Upper lobe of left lung (tissue), 6 donors: ENCODE measurements around the gene ARRB1. TPM values are rescaled to one million over a fixed set of nuclear protein-coding genes. Genes with fewer than 3 reads are reported as not detected.

Experiments used
- ATAC-seq, 2 donors: fragments of 200-7000 bp; cut with Tn5 transposase; one replicate each; pipeline ENCODE4 v1.9.1; 2022; ENCODE audit warnings: mild to moderate bottlenecking in 2 of 2, moderate library complexity in 2 of 2; ENCODE audit not compliant: low FRiP score in 2 of 2
- DNase-seq, 2 donors: peaks; one replicate each; pipeline ENCODE4 v3.0.0-alpha.2; 2019 to 2020
- H3K27ac ChIP-seq, 4 donors: fragments of 200-600 bp; sonication (generic); one replicate each; pipeline ENCODE4 v1.5.1; 2016 to 2019
- H3K27me3 ChIP-seq, 4 donors: fragments of 200-600 bp; sonication (generic); one replicate each; pipeline ENCODE4 v1.5.1; 2017 to 2019
- H3K36me3 ChIP-seq, 4 donors: fragments of 200-600 bp; sonication (generic); one replicate each; pipeline ENCODE4 v1.5.1; 2016 to 2019
- H3K4me1 ChIP-seq, 4 donors: fragments of 200-600 bp; sonication (generic); one replicate each; pipeline ENCODE4 v1.5.1; 2018 to 2019
- H3K4me3 ChIP-seq, 4 donors: fragments of 200-600 bp; sonication (generic); one replicate each; pipeline ENCODE4 v1.5.1; 2017 to 2019; ENCODE audit warnings: mild to moderate bottlenecking in 2 of 4, moderate library complexity in 1 of 4
- H3K9me3 ChIP-seq, 4 donors: fragments of 200-600 bp; sonication (generic); one replicate each; pipeline ENCODE4 v1.5.1; 2018 to 2019
- CTCF ChIP-seq, 6 experiments: fragments of 450-650 bp in 4 of 6; fragments of 200-600 bp in 2 of 6; sonication (generic) in 2 of 6; IDR thresholded peaks; one replicate each; pipeline ENCODE4 v1.5.1; 2016 to 2019; ENCODE audit warnings: antibody characterized with exemption in 6 of 6
- EP300 ChIP-seq, 4 donors: sonication (generic); formaldehyde crosslinking; IDR thresholded peaks; one replicate each; pipeline ENCODE4 v1.5.1; 2017; ENCODE audit warnings: antibody characterized with exemption in 4 of 4, control low read depth in 2 of 4
- POLR2A ChIP-seq, 4 donors: fragments of 450-650 bp; IDR thresholded peaks; one replicate each; pipeline ENCODE4 v1.5.1; 2016 to 2017; ENCODE audit warnings: antibody characterized with exemption in 4 of 4, mild to moderate bottlenecking in 2 of 4
- POLR2AphosphoS5 ChIP-seq, 2 donors: sonication (generic); formaldehyde crosslinking; IDR thresholded peaks; one replicate each; pipeline ENCODE4 v1.5.1; 2017; ENCODE audit warnings: antibody characterized with exemption in 2 of 2
- WGBS, 2 donors: methylation state at CpG; one replicate each; pipeline ENCODE4 v1.1.5; 2017 to 2018; 5-methylcytosine and 5-hydroxymethylcytosine counted together
- small RNA-seq, 4 donors: library from RNA; depleted of rRNA; stranded (forward); fragments of <200 nt; gene quantifications; one replicate each; pipeline ENCODE3, GENCODE V24; 2016
- total RNA-seq, 6 donors: library from RNA; depleted of rRNA in 4 of 6; stranded (reverse); fragments of >200 nt in 4 of 6; gene quantifications; one replicate each; pipeline versions ENCODE4 v1.1.0 to v1.2.1, GENCODE V29; 2016 to 2021
- donor health status: DM: no; HTN: no; CAD: no; lungs with moderate emphysema.
- donor health status: DM: no; HTN: yes; CAD: no; lungs with severe emphysema.

ARRB1 gene
- total RNA-seq, 6 donors from 2014 or later: 119 to 235 (median 170) TPM

- TF ChIP-seq POLR2AphosphoS5 (IDR thresholded peaks at IDR 0.05) (no peak), EP300 (IDR thresholded peaks at IDR 0.05) (no peak), CTCF (IDR thresholded peaks at IDR 0.05) (no peak)
- Histone ChIP-seq H3K4me3 (no peak overlapping the region), H3K36me3 (no peaks in the 10 kb centered on the region), H3K4me1 (no peaks in the 10 kb centered on the region), H3K9me3 (no peaks in the 10 kb centered on the region), H3K27ac (no peak overlapping the region), H3K27me3 (no peaks in the 10 kb centered on the region)
- 46 to 58% methylated on average over 2 of the region's 2 CpGs for WGBS, 2 donors
- ATAC-seq (no peak), DNase-seq (no peak)
These were observed 131.6 kb downstream of the ARRB1 start for GRCh38 chr11:75219869-75220268.

DNA sequence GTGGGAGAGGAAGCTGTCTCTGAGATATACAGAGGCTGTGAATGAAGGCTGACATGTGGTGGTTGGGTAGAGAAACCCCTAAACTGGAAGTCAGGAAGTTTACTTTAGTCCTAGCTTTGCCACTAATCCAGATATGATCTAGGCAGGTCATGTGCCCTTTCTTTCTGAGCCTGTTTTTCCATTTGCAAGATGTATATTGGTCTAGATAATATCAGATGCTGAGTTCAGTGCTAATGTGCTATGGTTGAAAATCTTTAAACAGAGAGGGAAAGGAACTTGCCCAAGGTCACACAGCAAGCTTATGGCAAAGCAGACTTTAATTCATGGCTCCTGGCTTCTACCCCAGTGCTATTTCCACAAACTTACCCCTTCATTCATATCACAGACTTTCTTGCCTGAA lies 136.6 kb downstream of the ARRB1 start:
- TF ChIP-seq POLR2A (IDR thresholded peaks at IDR 0.05) (no peak), POLR2AphosphoS5 (IDR thresholded peaks at IDR 0.05) (no peak), CTCF (IDR thresholded peaks at IDR 0.05) (no peak), EP300 (IDR thresholded peaks at IDR 0.05) (no peak)
- Histone ChIP-seq H3K27me3 (no peaks in the 10 kb centered on the region), H3K36me3 (no peaks in the 10 kb centered on the region), H3K9me3 (no peaks in the 10 kb centered on the region), H3K27ac (no peak overlapping the region), H3K4me3 (no peak overlapping the region), H3K4me1 (no peaks in the 10 kb centered on the region)
- DNase-seq (no peak), ATAC-seq (no peak)

DNA sequence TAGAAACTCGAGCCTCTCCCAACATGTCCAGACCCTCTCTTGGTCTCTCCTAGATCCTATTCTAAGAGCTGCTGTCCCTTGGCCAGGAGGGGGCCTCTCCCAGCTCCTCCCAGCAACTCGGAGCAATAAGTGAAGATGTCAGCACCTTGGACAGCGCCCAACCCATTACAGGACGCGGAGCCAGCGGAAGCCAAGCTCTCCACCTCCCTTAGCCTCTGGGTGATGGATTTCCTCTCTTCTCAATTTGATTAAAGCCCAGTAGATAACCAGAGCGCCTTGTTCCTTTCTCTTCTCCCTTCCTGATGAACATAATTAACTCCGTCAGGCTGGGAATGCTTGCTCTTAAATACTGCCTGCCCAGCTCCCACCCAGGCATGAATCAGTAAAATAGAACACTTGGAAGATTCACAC lies 137.0 kb downstream of the ARRB1 start:
- H3K4me1 ChIP-seq: peaks cover 0 to 1% (median 0%) of the 10 kb centered on the region in 4 donors
- whole genome bisulfite sequencing, 2 donors: 4 to 5% methylated on average over 8 of the region's 8 CpGs
- H3K9me3 ChIP-seq: no peaks in the 10 kb centered on the region
- TF ChIP-seq POLR2A (IDR thresholded peaks at IDR 0.05) (no peak), POLR2AphosphoS5 (IDR thresholded peaks at IDR 0.05) (no peak), CTCF (IDR thresholded peaks at IDR 0.05) (peak in 2 of 6 experiments; percentile 15 to 20), EP300 (IDR thresholded peaks at IDR 0.05) (no peak)
- no peak overlapping the region for H3K4me3 ChIP-seq
- ATAC-seq (peak; percentile 80 to 82), DNase-seq (peak in 1 of 2 donors; percentile 36)
- H3K27ac ChIP-seq: no peak overlapping the region
- H3K36me3 ChIP-seq: no peaks in the 10 kb centered on the region
- no peaks in the 10 kb centered on the region for H3K27me3 ChIP-seq

Small RNAs within 50 kb of the gene (small RNA-seq; reads per million reads assigned to genes)
- gene MIR326 (4.0 to 16.6 (median 9.1) reads per million in 4 donors), gene SNORD15A (0 reads per million in 4 donors)

Other genes with a start within 250 kb of the ARRB1 start
- 100 to 1,000 TPM in 4 of 6 donors, 10 to 100 TPM in 2; 86.2 to 366 (median 193) TPM for gene SLCO2B1, start 200.6 kb downstream of the ARRB1 start, total RNA-seq
- under 1 TPM in 4 of 6 donors, not detected in 2; 0.22 to 0.94 (median 0.70) TPM for gene TPBGL, start 110.9 kb downstream of the ARRB1 start, total RNA-seq
- gene RPS3, start 47.9 kb upstream of the ARRB1 start, total RNA-seq: 1,000 to 10,000 TPM in 4 of 6 donors, 100 to 1,000 TPM in 2; 474 to 2,141 (median 1,268) TPM
- 1 to 10 TPM; 3.5 to 7.3 (median 4.3) TPM for gene KLHL35, start 81.5 kb upstream of the ARRB1 start, total RNA-seq
- gene GDPD5, start 174.3 kb upstream of the ARRB1 start, total RNA-seq: 10 to 100 TPM in 4 of 6 donors, 1 to 10 TPM in 2; 5.7 to 34.6 (median 14.0) TPM
- gene SERPINH1, start 210.6 kb upstream of the ARRB1 start, total RNA-seq: 100 to 1,000 TPM in 5 of 6 donors, 10 to 100 TPM in 1; 95.9 to 266 (median 145) TPM